HCT116 (cell line): ENCODE data around the gene CFAP74. TPM values are rescaled to one million over a fixed set of nuclear protein-coding genes. Genes with fewer than 3 reads are reported as not detected.

Experiments
- ATAC-seq: fragments of 200-7000 bp; cut with Tn5 transposase; 2 replicates; pipeline ENCODE4 v1.9.1; 2020; ENCODE audit warnings: mild to moderate bottlenecking, moderate library complexity
- BruUV-seq: library from RNA; stranded (reverse); fragments of 400-500 nt; replicated peaks from 2 replicates; lab custom pipeline; 2021; lab: Mats Ljungman, UMichigan
- CTCF ChIA-PET: fragments of 300-600 bp; sonication (Branson Sonifier 250); formaldehyde crosslinking; loops from one replicate; lab custom pipeline; 2021; ENCODE audit warnings: antibody characterized with exemption; lab: Charles Lee
- POLR2A ChIA-PET: fragments of 300-600, 350-600 bp; sonication (Branson Sonifier 250); formaldehyde crosslinking; loops from one replicate; lab custom pipeline; 2021; ENCODE audit warnings: antibody characterized with exemption; lab: Charles Lee
- RAD21 ChIA-PET, 2 experiments: fragments of 300-600 bp; sonication (Branson Sonifier 250); formaldehyde crosslinking; loops; one replicate each; lab custom pipeline; 2023; ENCODE audit warnings: low total read pairs in 2 of 2; ENCODE audit not compliant: uncharacterized antibody in 2 of 2, unreplicated experiment in 2 of 2, low non-redundant PET in 1 of 2; lab: Charles Lee
- DNase-seq: peaks from one replicate; pipeline ENCODE4 v3.0.0-alpha.2; 2010; ENCODE audit warnings: low read depth, low spot score
- H2AFZ ChIP-seq: fragments of 200-600 bp; shearing (Covaris generic), sonication (generic); 2 replicates; pipeline ENCODE4 v1.6.1; 2017; ENCODE audit warnings: low read depth, mixed run types, mixed read lengths, antibody characterized with exemption, low read length; ENCODE audit not compliant: poor library complexity, severe bottlenecking
- H3K27ac ChIP-seq: 2 replicates; pipeline ENCODE4 v1.5.1; 2012; ENCODE audit warnings: low read depth, low read length
- H3K27me3 ChIP-seq: fragments of 200-600 bp; sonication (generic); 2 replicates; pipeline ENCODE4 v1.6.1; 2016; ENCODE audit warnings: mixed run types, low read length, mixed read lengths; ENCODE audit not compliant: insufficient read depth
- H3K36me3 ChIP-seq, 2 experiments: fragments of 200-500 bp in 1 of 2; fragments of 200-600 bp in 1 of 2; sonication (Bioruptor generic) in 1 of 2; sonication (generic) in 1 of 2; 2 replicates each; pipeline versions ENCODE4 v1.5.1 to v1.6.1; 2014 to 2016; ENCODE audit warnings: low read length in 2 of 2, inconsistent platforms in 1 of 2, mixed read lengths in 1 of 2, mixed run types in 1 of 2; ENCODE audit not compliant: insufficient read depth in 2 of 2, control insufficient read depth in 1 of 2
- H3K4me1 ChIP-seq, 2 experiments: fragments of 200-600 bp in 1 of 2; sonication (generic) in 1 of 2; 2 replicates each; pipeline versions ENCODE4 v1.5.1 to v1.6.1; 2012 to 2017; ENCODE audit warnings: low read length in 2 of 2, inconsistent platforms in 1 of 2, mild to moderate bottlenecking in 1 of 2, mixed read lengths in 1 of 2, mixed run types in 1 of 2, moderate library complexity in 1 of 2; ENCODE audit not compliant: insufficient read depth in 2 of 2, control insufficient read depth in 1 of 2
- H3K4me2 ChIP-seq: fragments of 200-600 bp; sonication (generic); 2 replicates; pipeline ENCODE4 v1.6.1; 2017; ENCODE audit warnings: mixed run types, low read length, mixed read lengths
- H3K4me3 ChIP-seq, 2 experiments: fragments of 200-600 bp in 1 of 2; sonication (generic) in 1 of 2; replicated peaks in 1 of 2; 2 replicates each; pipeline ENCODE4 v1.5.1; 2011 to 2016; ENCODE audit warnings: low read length in 2 of 2, control low read depth in 1 of 2, low read depth in 1 of 2, mild to moderate bottlenecking in 1 of 2, mixed read lengths in 1 of 2, mixed run types in 1 of 2
- H3K79me2 ChIP-seq: fragments of 200-600 bp; sonication (generic); 2 replicates; pipeline ENCODE4 v1.6.1; 2017; ENCODE audit warnings: mild to moderate bottlenecking, mixed run types, low read length, moderate library complexity, mixed read lengths; ENCODE audit not compliant: insufficient read depth
- H3K9ac ChIP-seq: fragments of 200-600 bp; sonication (generic); 2 replicates; pipeline ENCODE4 v1.6.1; 2016; ENCODE audit warnings: low read length, mixed read lengths
- H3K9me2 ChIP-seq: fragments of 200-600 bp; sonication (generic), shearing (Covaris generic); 2 replicates; pipeline ENCODE4 v1.6.1; 2017; ENCODE audit warnings: mixed run types, mild to moderate bottlenecking, moderate library complexity; ENCODE audit not compliant: insufficient read depth
- H3K9me3 ChIP-seq, 2 experiments: fragments of 200-500 bp in 1 of 2; fragments of 200-600 bp in 1 of 2; sonication (Bioruptor generic) in 1 of 2; sonication (generic) in 1 of 2; 2 replicates each; pipeline ENCODE4 v1.6.1; 2014 to 2017; ENCODE audit warnings: low read length in 2 of 2, mixed read lengths in 2 of 2, inconsistent platforms in 1 of 2, low read depth in 1 of 2, mild to moderate bottlenecking in 1 of 2, mixed run types in 1 of 2, moderate library complexity in 1 of 2; ENCODE audit not compliant: control insufficient read depth in 1 of 2, insufficient read depth in 1 of 2
- H4K20me1 ChIP-seq: fragments of 200-600 bp; sonication (generic), shearing (Covaris generic); 2 replicates; pipeline ENCODE4 v1.6.1; 2017; ENCODE audit warnings: mixed run types, mild to moderate bottlenecking, moderate library complexity; ENCODE audit not compliant: insufficient read depth
- CEBPB ChIP-seq: IDR thresholded peaks from 2 replicates; pipeline ENCODE4 v1.6.1; 2012; ENCODE audit warnings: low read depth
- EGR1 ChIP-seq: IDR thresholded peaks from 2 replicates; pipeline ENCODE4 v1.6.1; 2012; ENCODE audit warnings: low read depth
- ELF1 ChIP-seq: IDR thresholded peaks from 2 replicates; pipeline ENCODE4 v1.6.1; 2012; ENCODE audit warnings: low read depth, borderline replicate concordance
- EZH2phosphoT487 ChIP-seq: fragments of 200-600 bp; IDR thresholded peaks from 2 replicates; pipeline ENCODE4 v1.6.1; 2018; ENCODE audit warnings: antibody characterized with exemption, borderline replicate concordance
- JUND ChIP-seq: IDR thresholded peaks from 2 replicates; pipeline ENCODE4 v1.6.1; 2012
- POLR2A ChIP-seq: IDR thresholded peaks from 2 replicates; pipeline ENCODE4 v1.7.0; 2011; ENCODE audit warnings: borderline replicate concordance; ENCODE audit not compliant: insufficient read depth, insufficient read length; ENCODE audit errors: extremely low read depth
- POLR2AphosphoS5 ChIP-seq: IDR thresholded peaks from 2 replicates; pipeline ENCODE4 v1.6.1; 2011; ENCODE audit warnings: mild to moderate bottlenecking, low read depth, low read length, moderate library complexity
- SIN3A ChIP-seq: IDR thresholded peaks from 2 replicates; pipeline ENCODE4 v1.6.1; 2012; ENCODE audit warnings: low read depth
- intact Hi-C: fragments of 100-400 bp; cut with micrococcal nuclease; formaldehyde crosslinking; loops from 2 replicates; pipeline ENCODE4 v1.10.0; 2022
- total RNA-seq: library from RNA; stranded (reverse); gene quantifications from one replicate; pipeline ENCODE4 v1.2.1, GENCODE V29; 2021; ENCODE audit not compliant: unreplicated experiment
- TF ChIP-seq, protein P1 (sequence below), 3 experiments: fragments of 200-600 bp in 1 of 3; sonication (generic) in 1 of 3; IDR thresholded peaks in 2 of 3; conservative IDR thresholded peaks in 1 of 3; 2 replicates each; pipeline ENCODE4 v1.5.1; 2012 to 2017; ENCODE audit warnings: low read depth in 2 of 3, low read length in 2 of 3, antibody characterized with exemption in 1 of 3, borderline replicate concordance in 1 of 3, control low read depth in 1 of 3, mild to moderate bottlenecking in 1 of 3, mixed read lengths in 1 of 3, mixed run types in 1 of 3, moderate library complexity in 1 of 3; ENCODE audit not compliant: insufficient read depth in 1 of 3

Gene CFAP74
- total RNA-seq, 1 experiment from 2014 or later, result 4.9 TPM

DNA sequence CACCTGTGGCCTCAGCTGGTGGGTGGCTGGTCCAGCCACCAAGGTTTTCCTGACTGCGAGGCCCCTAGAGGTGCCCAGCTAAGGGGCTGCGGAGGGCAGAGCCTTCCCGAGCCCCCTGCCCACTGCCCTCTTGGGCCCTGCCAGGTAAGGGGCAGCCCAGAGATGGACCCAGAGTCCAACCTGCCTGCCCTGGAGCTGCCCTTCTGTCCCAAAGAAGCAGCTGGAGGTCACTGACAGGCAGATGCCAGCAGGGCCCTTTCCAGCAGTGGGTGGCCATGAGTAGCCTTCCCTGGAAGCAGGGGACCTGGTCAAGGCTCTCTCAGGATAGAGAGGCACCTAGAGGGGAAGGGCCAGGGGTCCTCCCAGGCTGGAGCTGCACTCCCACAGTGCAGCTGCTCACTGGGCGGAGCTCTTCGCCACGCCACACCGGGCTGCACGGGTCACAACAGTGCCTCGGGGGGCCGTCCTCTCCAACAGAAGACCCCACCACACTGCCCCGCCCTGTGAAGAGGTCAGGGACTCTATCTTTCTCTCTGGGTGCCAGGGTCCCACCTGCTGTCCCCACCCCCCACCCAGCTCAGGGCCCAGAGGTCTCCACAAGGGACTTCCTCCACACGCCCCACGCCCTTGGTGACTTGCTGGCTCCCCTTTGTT, 101.8 kb downstream of the CFAP74 start:
- Histone ChIP-seq H2AFZ (no peak overlapping the region), H3K4me2 (no peak overlapping the region)
- RAD21 ChIA-PET, result no interaction called here
- TF ChIP-seq POLR2AphosphoS5, result no peak
- no peak for TF ChIP-seq ELF1
- no peak for TF ChIP-seq EZH2phosphoT487
- no peak for TF ChIP-seq POLR2A
- TF ChIP-seq JUND, result no peak
- TF ChIP-seq, protein P1, sequence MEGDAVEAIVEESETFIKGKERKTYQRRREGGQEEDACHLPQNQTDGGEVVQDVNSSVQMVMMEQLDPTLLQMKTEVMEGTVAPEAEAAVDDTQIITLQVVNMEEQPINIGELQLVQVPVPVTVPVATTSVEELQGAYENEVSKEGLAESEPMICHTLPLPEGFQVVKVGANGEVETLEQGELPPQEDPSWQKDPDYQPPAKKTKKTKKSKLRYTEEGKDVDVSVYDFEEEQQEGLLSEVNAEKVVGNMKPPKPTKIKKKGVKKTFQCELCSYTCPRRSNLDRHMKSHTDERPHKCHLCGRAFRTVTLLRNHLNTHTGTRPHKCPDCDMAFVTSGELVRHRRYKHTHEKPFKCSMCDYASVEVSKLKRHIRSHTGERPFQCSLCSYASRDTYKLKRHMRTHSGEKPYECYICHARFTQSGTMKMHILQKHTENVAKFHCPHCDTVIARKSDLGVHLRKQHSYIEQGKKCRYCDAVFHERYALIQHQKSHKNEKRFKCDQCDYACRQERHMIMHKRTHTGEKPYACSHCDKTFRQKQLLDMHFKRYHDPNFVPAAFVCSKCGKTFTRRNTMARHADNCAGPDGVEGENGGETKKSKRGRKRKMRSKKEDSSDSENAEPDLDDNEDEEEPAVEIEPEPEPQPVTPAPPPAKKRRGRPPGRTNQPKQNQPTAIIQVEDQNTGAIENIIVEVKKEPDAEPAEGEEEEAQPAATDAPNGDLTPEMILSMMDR (IDR thresholded peaks at IDR 0.05 in 2 of 3, conservative IDR thresholded peaks at IDR 0.05 in 1 of 3; ENCODE audit: borderline replicate concordance in 1 of 3, insufficient read depth in 1 of 3, low read depth in 2 of 3, low read length in 2 of 3), result no peak
- no peak for TF ChIP-seq SIN3A
- no peak for TF ChIP-seq EGR1
- TF ChIP-seq CEBPB, result no peak
- TF ChIP-seq, all 23 proteins: peak for 0
- Histone ChIP-seq H3K9me2 (no peaks in the 10 kb centered on the region), H3K9ac (no peak overlapping the region), H3K27ac (no peak overlapping the region; the same call in 1 of the 2 replicates), H3K4me3 (no peak overlapping the region), H4K20me1 (no peaks in the 10 kb centered on the region), H3K79me2 (no peaks in the 10 kb centered on the region), H3K27me3 (no peaks in the 10 kb centered on the region), H3K36me3 (no peaks in the 10 kb centered on the region), H3K9me3 (no peaks in the 10 kb centered on the region), H3K4me1 (peaks cover 9 to 20% of the 10 kb centered on the region in 2 experiments; a peak in 3 of 4 replicates)
- intact Hi-C loops, result no loop called here
- no peak for DNase-seq
- ChIA-PET POLR2A (no interaction called here), CTCF (interaction anchor here (1.5 kb wide), 1 partner anchor 113 kb away, joined by 4 read pairs; no protein-coding TSS in a partner anchor)
- no peak for ATAC-seq
- BruUV-seq, result no TSS peak
